Endodermal cell (in vitro differentiated cells): ENCODE data around the gene POU2AF1. TPM values are rescaled to one million over a fixed set of nuclear protein-coding genes. Genes with fewer than 3 reads are reported as not detected.

ENCODE experiments used
- DNase-seq: peaks from one replicate; pipeline ENCODE4 v3.0.0-alpha.2; 2017
- H3K27ac ChIP-seq: 2 replicates; pipeline ENCODE4 v1.5.1; 2013; ENCODE audit warnings: mild to moderate bottlenecking, low read depth, low read length, moderate library complexity
- H3K27me3 ChIP-seq: 2 replicates; pipeline ENCODE4 v1.6.1; 2013; ENCODE audit warnings: mild to moderate bottlenecking, low read length, moderate library complexity; ENCODE audit not compliant: insufficient read depth, control insufficient read depth, poor library complexity, severe bottlenecking
- H3K36me3 ChIP-seq: 2 replicates; pipeline ENCODE4 v1.7.0; 2013; ENCODE audit warnings: mild to moderate bottlenecking, low read length, moderate library complexity; ENCODE audit not compliant: control insufficient read depth, insufficient read depth
- H3K4me1 ChIP-seq: one replicate; pipeline ENCODE4 v1.7.0; 2013; ENCODE audit warnings: low read length; ENCODE audit not compliant: control insufficient read depth, insufficient read depth
- H3K4me3 ChIP-seq: 2 replicates; pipeline ENCODE4 v1.5.1; 2013; ENCODE audit warnings: mild to moderate bottlenecking, low read length, moderate library complexity
- H3K9ac ChIP-seq: 2 replicates; pipeline ENCODE4 v1.6.1; 2013; ENCODE audit warnings: mild to moderate bottlenecking, low read length, moderate library complexity; ENCODE audit not compliant: poor library complexity, severe bottlenecking; ENCODE audit errors: extremely low read depth
- H3K9me3 ChIP-seq: 2 replicates; pipeline ENCODE4 v1.6.1; 2013; ENCODE audit warnings: mild to moderate bottlenecking, low read length, moderate library complexity; ENCODE audit not compliant: control insufficient read depth
- H3K27ac Mint-ChIP-seq: 2 replicates; pipeline ENCODE4 v1.8.0; 2020; ENCODE audit warnings: mixed read lengths
- H3K27me3 Mint-ChIP-seq: 2 replicates; pipeline ENCODE4 v1.8.0; 2021; ENCODE audit warnings: mild to moderate bottlenecking, mixed read lengths; ENCODE audit not compliant: insufficient read depth
- H3K36me3 Mint-ChIP-seq: 2 replicates; pipeline ENCODE4 v1.8.0; 2020; ENCODE audit warnings: low read depth, mixed read lengths
- H3K4me1 Mint-ChIP-seq: 2 replicates; pipeline ENCODE4 v1.8.0; 2020; ENCODE audit warnings: mixed read lengths
- H3K4me3 Mint-ChIP-seq: 2 replicates; pipeline ENCODE4 v1.8.0; 2020; ENCODE audit warnings: mild to moderate bottlenecking, moderate library complexity, mixed read lengths
- H3K9me3 Mint-ChIP-seq: 2 replicates; pipeline ENCODE4 v1.8.0; 2020; ENCODE audit warnings: mild to moderate bottlenecking, mixed read lengths
- WGBS, 2 experiments: methylation state at CpG; one replicate each; pipeline versions ENCODE4 v1.1.5 to v1.1.7; 2013; ENCODE audit warnings: missing lambda C conversion rate in 2 of 2, mixed read lengths in 1 of 2; ENCODE audit not compliant: insufficient coverage in 1 of 2, insufficient read length in 1 of 2; 5-methylcytosine and 5-hydroxymethylcytosine counted together
- total RNA-seq, 2 donors: library from RNA; stranded (reverse); fragmentation: NEBNext Ultra II Directional in 1 of 2; extraction: Animal tissue kit (Norgen Biotek cat#: 25700) in 1 of 2; gene quantifications; 2 replicates in 1 of 2; 3 replicates in 1 of 2; pipeline ENCODE4 v1.2.1, GENCODE V29; 2021
- TF ChIP-seq, protein P1 (sequence below): fragments of 200-600 bp; sonication (generic); conservative IDR thresholded peaks from 2 replicates; pipeline ENCODE4 v1.5.0; 2021; ENCODE audit warnings: antibody characterized with exemption, mild to moderate bottlenecking

Gene POU2AF1
- total RNA-seq, 2 donors from 2014 or later, result 0.46 to 0.77 TPM

DNA sequence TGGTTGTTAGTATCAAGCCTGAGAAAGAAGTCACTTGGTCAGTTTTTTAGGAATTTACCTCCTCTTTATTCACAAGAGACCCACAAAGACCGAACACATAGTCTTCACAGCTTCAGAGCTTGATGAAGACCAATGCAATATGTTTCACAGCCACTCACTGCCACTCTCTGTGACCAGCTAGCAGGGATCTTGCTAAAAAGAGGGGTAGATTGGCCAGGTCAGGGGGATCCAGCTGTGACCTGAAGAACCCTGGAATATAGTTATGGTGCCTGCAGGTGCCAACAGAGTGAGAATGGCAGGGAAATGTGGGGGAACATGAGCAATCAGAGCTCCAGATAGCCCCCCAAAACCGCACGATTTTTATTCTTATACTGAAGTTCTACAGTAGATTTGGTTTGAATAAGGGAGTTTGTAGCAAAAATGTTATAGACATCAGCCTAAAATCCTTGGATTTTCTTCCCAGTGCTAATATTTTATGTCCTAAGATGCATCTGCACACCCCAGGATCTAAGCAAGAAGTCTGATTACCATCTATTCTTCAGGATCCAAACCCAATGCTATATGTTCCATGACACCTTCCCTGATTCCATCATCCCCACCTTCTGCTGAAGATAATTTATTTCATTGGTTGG, 8.7 kb downstream of the POU2AF1 start:
- no peak overlapping the region for H3K27ac Mint-ChIP-seq
- TF ChIP-seq, protein P1, sequence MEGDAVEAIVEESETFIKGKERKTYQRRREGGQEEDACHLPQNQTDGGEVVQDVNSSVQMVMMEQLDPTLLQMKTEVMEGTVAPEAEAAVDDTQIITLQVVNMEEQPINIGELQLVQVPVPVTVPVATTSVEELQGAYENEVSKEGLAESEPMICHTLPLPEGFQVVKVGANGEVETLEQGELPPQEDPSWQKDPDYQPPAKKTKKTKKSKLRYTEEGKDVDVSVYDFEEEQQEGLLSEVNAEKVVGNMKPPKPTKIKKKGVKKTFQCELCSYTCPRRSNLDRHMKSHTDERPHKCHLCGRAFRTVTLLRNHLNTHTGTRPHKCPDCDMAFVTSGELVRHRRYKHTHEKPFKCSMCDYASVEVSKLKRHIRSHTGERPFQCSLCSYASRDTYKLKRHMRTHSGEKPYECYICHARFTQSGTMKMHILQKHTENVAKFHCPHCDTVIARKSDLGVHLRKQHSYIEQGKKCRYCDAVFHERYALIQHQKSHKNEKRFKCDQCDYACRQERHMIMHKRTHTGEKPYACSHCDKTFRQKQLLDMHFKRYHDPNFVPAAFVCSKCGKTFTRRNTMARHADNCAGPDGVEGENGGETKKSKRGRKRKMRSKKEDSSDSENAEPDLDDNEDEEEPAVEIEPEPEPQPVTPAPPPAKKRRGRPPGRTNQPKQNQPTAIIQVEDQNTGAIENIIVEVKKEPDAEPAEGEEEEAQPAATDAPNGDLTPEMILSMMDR, result no peak

DNA sequence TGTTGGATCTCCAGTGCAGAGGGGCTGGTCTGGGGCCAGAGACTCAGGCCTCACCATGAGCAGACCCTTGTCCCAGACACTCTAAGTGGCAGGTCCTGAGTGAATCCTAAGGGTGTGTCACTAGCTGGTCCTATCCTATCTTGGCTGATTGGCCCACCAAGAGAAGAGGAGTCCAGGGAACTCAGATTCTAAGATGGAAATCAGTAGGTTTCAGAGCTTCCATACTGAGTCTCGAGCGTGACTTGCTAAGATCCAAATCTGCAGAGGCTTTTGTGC, 10.9 kb downstream of the POU2AF1 start:
- Histone ChIP-seq H3K4me1 (no peaks in the 10 kb centered on the region), H3K9ac (no peak overlapping the region), H3K4me3 (no peak overlapping the region), H3K27ac (no peak overlapping the region), H3K36me3 (no peaks in the 10 kb centered on the region), H3K27me3 (peaks cover 11% of the 10 kb centered on the region), H3K9me3 (no peaks in the 10 kb centered on the region)
- H3K9me3 Mint-ChIP-seq, result no peaks in the 10 kb centered on the region
- H3K27ac Mint-ChIP-seq, result no peak overlapping the region
- H3K27me3 Mint-ChIP-seq, result peaks cover 30% of the 10 kb centered on the region
- WGBS, 2 experiments, result 89 to 96% methylated on average over 2 of the region's 2 CpGs
- no peaks in the 10 kb centered on the region for H3K36me3 Mint-ChIP-seq
- no peak for DNase-seq
- peaks cover under 1% of the 10 kb centered on the region for H3K4me1 Mint-ChIP-seq
- no peak overlapping the region for H3K4me3 Mint-ChIP-seq
- TF ChIP-seq, protein P1, result no peak

More for the DNA sequence above, 8.7 kb downstream of the POU2AF1 start:
- Mint-ChIP-seq H3K36me3 (no peaks in the 10 kb centered on the region), H3K9me3 (no peaks in the 10 kb centered on the region), H3K4me3 (no peak overlapping the region), H3K4me1 (no peaks in the 10 kb centered on the region), H3K27me3 (peaks cover 30% of the 10 kb centered on the region)
- no peak for DNase-seq
- no peak overlapping the region for H3K4me3 ChIP-seq
- no peaks in the 10 kb centered on the region for H3K4me1 ChIP-seq
- WGBS, 2 experiments, result 81 to 89% methylated on average over 1 to 3 of the region's 3 CpGs
- peaks cover 11% of the 10 kb centered on the region for H3K27me3 ChIP-seq
- H3K27ac ChIP-seq, result no peak overlapping the region
- H3K9me3 ChIP-seq, result no peaks in the 10 kb centered on the region
- no peak overlapping the region for H3K9ac ChIP-seq
- H3K36me3 ChIP-seq, result no peaks in the 10 kb centered on the region

DNA sequence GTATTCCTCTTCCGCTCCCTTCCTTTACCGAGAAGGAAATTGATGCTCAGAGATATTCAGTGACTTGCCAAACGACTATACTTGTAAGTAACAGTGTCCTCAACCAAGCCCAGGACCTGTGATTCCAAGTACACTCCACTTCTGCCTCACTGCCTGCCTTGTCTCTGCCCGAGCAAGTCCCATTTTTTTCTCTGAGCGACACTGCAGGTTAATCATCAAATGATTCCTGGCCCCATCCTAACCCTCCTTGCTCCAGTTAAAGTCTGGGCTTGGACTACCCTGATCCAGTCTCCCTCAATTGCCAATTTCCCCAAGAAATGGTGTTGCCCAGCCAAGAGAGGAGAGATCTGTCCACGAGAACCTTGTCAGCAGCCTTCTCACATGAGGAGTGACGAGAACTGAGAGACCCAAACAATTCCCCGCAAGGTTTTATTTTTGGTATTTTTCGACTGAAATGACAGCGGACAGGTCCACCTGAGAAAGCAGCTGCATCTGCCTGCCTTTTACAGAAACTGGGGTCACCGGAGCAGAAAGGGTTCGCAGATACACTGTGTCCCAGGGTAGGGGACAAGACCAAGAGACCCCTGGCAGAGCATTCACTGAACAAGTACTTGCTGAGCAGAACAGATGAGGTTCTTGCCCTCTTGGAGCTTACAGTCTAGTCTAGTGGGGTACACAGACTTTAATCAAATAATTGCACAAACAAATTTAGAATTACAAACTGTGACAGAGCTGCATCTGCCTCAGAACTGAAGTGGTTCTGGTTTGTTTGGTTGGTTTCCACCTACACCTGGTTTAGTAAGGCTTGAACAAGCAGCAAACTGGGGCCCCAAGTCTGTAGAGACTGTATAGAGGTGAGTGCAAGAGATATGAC, 11.4 kb downstream of the POU2AF1 start:
- TF ChIP-seq, protein P1, result no peak
- no peaks in the 10 kb centered on the region for H3K36me3 ChIP-seq
- H3K4me3 Mint-ChIP-seq, result no peak overlapping the region
- H3K9ac ChIP-seq, result no peak overlapping the region
- H3K27ac ChIP-seq, result no peak overlapping the region
- no peaks in the 10 kb centered on the region for H3K36me3 Mint-ChIP-seq
- no peaks in the 10 kb centered on the region for H3K9me3 Mint-ChIP-seq
- peaks cover 11% of the 10 kb centered on the region for H3K27me3 ChIP-seq
- peaks cover 5% of the 10 kb centered on the region for H3K4me1 Mint-ChIP-seq
- DNase-seq, result no peak
- 91 to 94% methylated on average over 9 to 12 of the region's 12 CpGs for WGBS, 2 experiments
- peaks cover 30% of the 10 kb centered on the region for H3K27me3 Mint-ChIP-seq
- no peak overlapping the region for H3K27ac Mint-ChIP-seq
- H3K9me3 ChIP-seq, result no peaks in the 10 kb centered on the region
- H3K4me3 ChIP-seq, result no peak overlapping the region
- H3K4me1 ChIP-seq, result no peaks in the 10 kb centered on the region
